Measurements from ENCODE around the gene GPHA2.

- TF ChIP-seq CTCF (IDR thresholded peaks at IDR 0.05) (peak in 2 of 6 experiments; percentile 21 to 24), POLR2A (IDR thresholded peaks at IDR 0.05) (no peak)
Measured at GRCh38 chr11:64934682-64935358, 873 bp downstream of the GPHA2 start.
